ENCODE data around the gene PLA2G4F. TPM values are rescaled to one million over a fixed set of nuclear protein-coding genes. Genes with fewer than 3 reads are reported as not detected.

The PLA2G4F gene
- total RNA-seq, 1 donor from 2014 or later, result not detected

- intact Hi-C loops (cut with micrococcal nuclease), result no loop called here
Measured at GRCh38 chr15:42166225-42166940, 9.9 kb upstream of the PLA2G4F start.

GRCh38 chr15:42165106-42165505, 8.7 kb upstream of the PLA2G4F start:
- intact Hi-C loops (cut with micrococcal nuclease), result no loop called here

GRCh38 chr15:42163947-42164550, 7.6 kb upstream of the PLA2G4F start:
- intact Hi-C loops (cut with micrococcal nuclease), result no loop called here

- intact Hi-C loops (cut with micrococcal nuclease), result no loop called here
Measured at GRCh38 chr15:42163291-42163690, 6.9 kb upstream of the PLA2G4F start.

GRCh38 chr15:42160136-42160535, 3.7 kb upstream of the PLA2G4F start:
- intact Hi-C loops (cut with micrococcal nuclease), result no loop called here

- intact Hi-C loops (cut with micrococcal nuclease), result no loop called here
Measured at GRCh38 chr15:42159381-42160015, 3.1 kb upstream of the PLA2G4F start.

GRCh38 chr15:42158941-42159340, 2.5 kb upstream of the PLA2G4F start:
- intact Hi-C loops (cut with micrococcal nuclease), result no loop called here

- intact Hi-C loops (cut with micrococcal nuclease), result no loop called here
Measured at GRCh38 chr15:42157981-42158765, 1.7 kb upstream of the PLA2G4F start.

- intact Hi-C loops (cut with micrococcal nuclease), result no loop called here
Measured at GRCh38 chr15:42157381-42157780, 945 bp upstream of the PLA2G4F start.

GRCh38 chr15:42155546-42156242, 742 bp downstream of the PLA2G4F start:
- intact Hi-C loops (cut with micrococcal nuclease), result no loop called here

- intact Hi-C loops (cut with micrococcal nuclease), result no loop called here
Measured at GRCh38 chr15:42154956-42155355, 1.5 kb downstream of the PLA2G4F start.

- intact Hi-C loops (cut with micrococcal nuclease), result no loop called here
Measured at GRCh38 chr15:42154212-42154941, 2.1 kb downstream of the PLA2G4F start.

GRCh38 chr15:42153874-42154211, 2.6 kb downstream of the PLA2G4F start:
- intact Hi-C loops (cut with micrococcal nuclease), result no loop called here

- intact Hi-C loops (cut with micrococcal nuclease), result no loop called here
Measured at GRCh38 chr15:42152921-42153698, 3.3 kb downstream of the PLA2G4F start.

- intact Hi-C loops (cut with micrococcal nuclease), result no loop called here
Measured at GRCh38 chr15:42152196-42152920, 4.1 kb downstream of the PLA2G4F start.

GRCh38 chr15:42151736-42152135, 4.7 kb downstream of the PLA2G4F start:
- intact Hi-C loops (cut with micrococcal nuclease), result no loop called here

GRCh38 chr15:42151141-42151561, 5.3 kb downstream of the PLA2G4F start:
- intact Hi-C loops (cut with micrococcal nuclease), result no loop called here

- intact Hi-C loops (cut with micrococcal nuclease), result no loop called here
Measured at GRCh38 chr15:42150219-42150970, 6.0 kb downstream of the PLA2G4F start.
